CD4-positive, alpha-beta T cell (primary cell): Measurements from ENCODE around the gene NRM. TPM values are rescaled to one million over a fixed set of nuclear protein-coding genes. Genes with fewer than 3 reads are reported as not detected.

Source experiments
- ATAC-seq: fragments of 200-7000 bp; cut with Tn5 transposase; one replicate; pipeline ENCODE4 v1.10.0; 2022; ENCODE audit warnings: mild to moderate bottlenecking; ENCODE audit not compliant: poor library complexity
- CTCF ChIA-PET: fragments of 350-600 bp; sonication (Branson Sonifier 250); formaldehyde crosslinking; loops from one replicate; lab custom pipeline; 2021; ENCODE audit warnings: antibody characterized with exemption, inconsistent platforms; lab: Charles Lee
- POLR2A ChIA-PET: fragments of 350-600 bp; sonication (Branson Sonifier 250); formaldehyde crosslinking; loops from one replicate; lab custom pipeline; 2021; ENCODE audit warnings: antibody characterized with exemption, inconsistent platforms; lab: Charles Lee
- DNase-seq, 14 experiments: peaks; one replicate each; pipeline ENCODE4 v3.0.0-alpha.2; 2013 to 2020; ENCODE audit warnings: mixed read lengths in 2 of 14
- H3K27ac ChIP-seq, 2 donors: one replicate each; pipeline versions ENCODE4 v1.5.1 to v1.7.0; 2013; ENCODE audit warnings: low read length in 2 of 2, low read depth in 1 of 2, mild to moderate bottlenecking in 1 of 2
- H3K27me3 ChIP-seq, 2 experiments: 1 replicate in 1 of 2; 2 replicates in 1 of 2; pipeline versions ENCODE4 v1.6.1 to v1.7.0; 2013; ENCODE audit warnings: low read length in 2 of 2, control low read depth in 1 of 2, mild to moderate bottlenecking in 1 of 2, moderate library complexity in 1 of 2; ENCODE audit not compliant: insufficient read depth in 2 of 2, control insufficient read depth in 1 of 2
- H3K36me3 ChIP-seq: one replicate; pipeline ENCODE4 v1.6.1; 2013; ENCODE audit warnings: low read length, control low read depth; ENCODE audit not compliant: insufficient read depth
- H3K4me1 ChIP-seq: one replicate; pipeline ENCODE4 v1.6.1; 2013; ENCODE audit warnings: low read length, control low read depth; ENCODE audit not compliant: insufficient read depth
- H3K4me3 ChIP-seq: one replicate; pipeline ENCODE4 v1.5.1; 2013; ENCODE audit warnings: mild to moderate bottlenecking, low read length, moderate library complexity
- H3K9me3 ChIP-seq, 2 experiments: 1 replicate in 1 of 2; 2 replicates in 1 of 2; pipeline versions ENCODE4 v1.6.1 to v1.7.0; 2013; ENCODE audit warnings: low read length in 2 of 2, mild to moderate bottlenecking in 2 of 2, control low read depth in 1 of 2, moderate library complexity in 1 of 2; ENCODE audit not compliant: control insufficient read depth in 1 of 2, insufficient read depth in 1 of 2
- H3K27ac Mint-ChIP-seq: one replicate; pipeline ENCODE4 v1.8.0; 2020; ENCODE audit warnings: mixed read lengths
- H3K27me3 Mint-ChIP-seq: one replicate; pipeline ENCODE4 v1.8.0; 2021; ENCODE audit warnings: mixed read lengths
- H3K36me3 Mint-ChIP-seq: one replicate; pipeline ENCODE4 v1.8.0; 2021; ENCODE audit warnings: low read depth, mixed read lengths
- H3K4me1 Mint-ChIP-seq: one replicate; pipeline ENCODE4 v1.8.0; 2021; ENCODE audit warnings: low read depth, mixed read lengths
- H3K4me3 Mint-ChIP-seq: one replicate; pipeline ENCODE4 v1.8.0; 2020; ENCODE audit warnings: mild to moderate bottlenecking, mixed read lengths
- H3K9me3 Mint-ChIP-seq: one replicate; pipeline ENCODE4 v1.8.0; 2020; ENCODE audit warnings: mixed read lengths
- CTCF ChIP-seq: fragments of 200-600 bp; IDR thresholded peaks from one replicate; pipeline ENCODE4 v1.8.0; 2022; ENCODE audit warnings: antibody characterized with exemption, mild to moderate bottlenecking
- intact Hi-C, 2 experiments: fragments of 100-400 bp; cut with DNase I in 1 of 2; cut with micrococcal nuclease in 1 of 2; formaldehyde crosslinking; loops; one replicate each; pipeline versions ENCODE4 v1.15.1 to v1.9.0; 2023 to 2025; cut with DNase I, micrococcal nuclease
- total RNA-seq, 174 experiments: library from RNA in 2 of 174; stranded (reverse) in 2 of 174; gene quantifications; one replicate each; pipeline ENCODE4 v1.2.3 and lab custom pipeline; 2021 to 2026

The NRM gene
- total RNA-seq, 2 experiments from 2014 or later = 3.8 to 4.4 TPM

GRCh38 chr6:30730601-30731435 is 40.0 kb upstream of the NRM start:
- H3K27me3 ChIP-seq = no peaks in the 10 kb centered on the region
- no peaks in the 10 kb centered on the region for H3K9me3 ChIP-seq
- peak; percentile 99 for ATAC-seq
- peak overlapping the region; percentile 67 for H3K27ac Mint-ChIP-seq
- ChIA-PET POLR2A (interaction anchor here (0.6 to 1.9 kb wide), 21 partner anchors 9 to 363 kb away, joined by 3 to 18 read pairs (median 5); partner anchors contain the start of genes ABCF1, DHX16, FLOT1 and GNL1), CTCF (interaction anchor here (0.6 to 20.2 kb wide), 44 partner anchors 9 to 361 kb away, joined by 3 to 526 read pairs (median 5); partner anchors contain the start of genes ATAT1, C6orf136, DHX16 and FLOT1)
- H3K4me1 Mint-ChIP-seq = peaks cover 46% of the 10 kb centered on the region
- no peaks in the 10 kb centered on the region for H3K9me3 Mint-ChIP-seq
- DNase-seq = peak; percentile 74 to 92 (median 84)
- H3K4me3 Mint-ChIP-seq = peak overlapping the region; percentile 50
- H3K4me1 ChIP-seq = peaks cover 36% of the 10 kb centered on the region
- intact Hi-C loops = loop anchor here (1.0 to 2.0 kb wide), 5 partner anchors 9 to 318 kb away; no protein-coding TSS in a partner anchor
- peaks cover 61% of the 10 kb centered on the region for H3K36me3 Mint-ChIP-seq
- H3K27ac ChIP-seq = peak overlapping the region in 1 of 2 donors; percentile 14
- no peaks in the 10 kb centered on the region for H3K27me3 Mint-ChIP-seq
- H3K4me3 ChIP-seq = peak overlapping the region; percentile 25
- peaks cover 72% of the 10 kb centered on the region for H3K36me3 ChIP-seq
- TF ChIP-seq CTCF = peak; percentile 84

GRCh38 chr6:30727920-30728553 is 37.3 kb upstream of the NRM start:
- ChIA-PET POLR2A (interaction anchor here (0.6 to 0.8 kb wide), 6 partner anchors 14 to 883 kb away, joined by 3 to 5 read pairs (median 3); partner anchors contain the start of gene FLOT1), CTCF (interaction anchor here (0.7 to 20.2 kb wide), 2 partner anchors 49 to 82 kb away, joined by 3 to 526 read pairs; partner anchors contain the start of gene DHX16)
- intact Hi-C loops = no loop called here
- peaks cover 46% of the 10 kb centered on the region for H3K4me1 ChIP-seq
- no peaks in the 10 kb centered on the region for H3K9me3 ChIP-seq
- Mint-ChIP-seq H3K27me3 (no peaks in the 10 kb centered on the region), H3K4me1 (peaks cover 59% of the 10 kb centered on the region), H3K9me3 (no peaks in the 10 kb centered on the region), H3K4me3 (no peak overlapping the region), H3K27ac (peak overlapping the region; percentile 75), H3K36me3 (peaks cover 78% of the 10 kb centered on the region)
- H3K4me3 ChIP-seq = no peak overlapping the region
- peaks cover 79% of the 10 kb centered on the region for H3K36me3 ChIP-seq
- peak overlapping the region in 1 of 2 donors; percentile 29 for H3K27ac ChIP-seq
- TF ChIP-seq CTCF = no peak
- no peaks in the 10 kb centered on the region for H3K27me3 ChIP-seq
- ATAC-seq (no peak), DNase-seq (no peak)
